RPMI8226 (cell line): ENCODE data around the gene KIF6.
A peak's percentile ranks its signal among the peaks of the same experiment; 100 is the strongest.
"Not testable (repeated sequence)": the region's sequence is repeated elsewhere in the genome, so short reads cannot be mapped to it uniquely, and the experiment has no call there.

Experiments used
- DNase-seq: peaks from one replicate; pipeline ENCODE4 v3.0.0-alpha.2; 2015

The KIF6 gene

DNA sequence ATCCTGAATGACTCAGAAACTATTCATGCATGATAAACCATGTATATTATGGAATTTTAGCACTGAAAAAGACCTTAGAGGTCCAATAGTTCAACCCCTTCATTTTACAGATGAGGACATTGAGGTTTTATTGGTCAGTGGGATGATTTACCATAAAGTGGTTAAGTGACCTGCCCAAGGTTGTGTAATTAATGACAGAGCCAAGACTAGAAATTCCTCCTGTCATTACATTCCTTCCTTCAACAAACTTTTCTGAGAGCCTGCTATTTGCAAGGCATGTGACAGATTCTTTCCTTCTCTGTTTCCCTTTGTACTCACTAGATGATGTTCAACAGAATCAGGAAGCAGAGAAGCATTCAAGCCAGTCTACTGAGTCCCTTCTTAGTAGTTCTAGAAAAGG, 232.0 kb downstream of the KIF6 start:
- DNase-seq = no peak

DNA sequence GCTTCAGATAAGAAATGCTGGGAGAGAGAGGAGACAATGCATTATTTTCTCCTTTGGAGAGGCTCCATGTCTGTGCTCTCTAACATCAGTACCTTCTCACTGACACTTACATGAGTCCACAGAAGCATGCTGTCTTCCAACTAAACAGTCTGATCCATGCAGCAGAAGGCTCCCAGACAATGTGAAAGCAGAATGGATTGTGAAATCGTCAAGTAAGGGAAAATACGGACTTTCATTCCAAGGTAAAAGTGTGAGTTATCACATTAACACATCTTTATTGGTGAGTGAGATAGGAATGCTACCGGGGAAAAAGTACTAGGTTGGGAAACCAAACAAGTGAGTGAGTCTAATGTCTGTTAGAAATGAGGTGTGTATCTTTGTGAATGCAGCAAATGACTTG, 235.1 kb downstream of the KIF6 start:
- no peak for DNase-seq

DNA sequence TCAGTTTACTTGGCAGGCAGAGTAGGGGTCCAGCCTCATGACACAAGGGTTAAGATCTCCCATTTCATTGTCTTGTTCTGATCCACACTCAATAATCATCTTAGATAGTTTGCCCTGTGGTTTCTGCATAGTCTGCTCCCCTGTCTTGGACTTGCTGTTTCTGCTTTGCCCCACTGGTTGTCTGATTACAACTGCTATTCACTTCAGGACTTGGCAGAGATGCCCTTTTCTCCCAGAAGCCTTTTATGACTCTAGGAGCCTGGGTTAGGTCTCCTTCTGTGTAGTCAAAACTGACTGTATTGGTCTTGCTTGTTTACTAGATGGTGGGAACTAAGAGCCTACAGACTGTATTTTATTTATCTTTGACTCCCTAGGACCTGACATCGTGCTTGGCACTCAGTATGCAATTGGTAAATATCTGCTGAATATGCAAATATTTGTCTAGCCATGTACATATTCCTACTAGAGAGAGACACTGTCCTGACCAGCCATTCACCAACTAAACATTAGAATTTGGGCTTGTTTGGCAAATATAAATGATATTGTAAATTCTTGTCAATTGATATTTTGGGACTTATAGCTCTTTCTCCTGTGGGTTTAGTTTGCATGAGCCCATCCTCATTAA, 236.8 kb downstream of the KIF6 start:
- DNase-seq = no peak

DNA sequence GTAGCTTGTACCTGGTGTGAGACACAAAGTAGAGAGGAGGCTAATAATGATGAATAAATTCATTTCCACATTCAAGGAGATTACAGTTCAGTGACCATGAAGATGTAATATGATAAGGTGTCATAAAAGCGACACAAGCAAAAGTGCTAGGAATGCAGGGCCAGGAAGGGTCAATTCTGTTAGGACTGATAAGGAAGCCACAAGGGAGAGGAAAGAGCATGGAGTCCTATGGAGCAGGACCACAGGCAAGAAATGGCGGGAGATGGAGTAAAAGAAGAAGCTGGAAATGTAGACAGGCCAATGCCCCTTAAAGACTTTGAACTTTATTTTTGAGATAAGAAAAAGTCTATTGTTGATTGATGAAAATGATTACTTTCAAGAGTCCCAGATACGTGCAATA, 240.9 kb downstream of the KIF6 start:
- DNase-seq = no peak

DNA sequence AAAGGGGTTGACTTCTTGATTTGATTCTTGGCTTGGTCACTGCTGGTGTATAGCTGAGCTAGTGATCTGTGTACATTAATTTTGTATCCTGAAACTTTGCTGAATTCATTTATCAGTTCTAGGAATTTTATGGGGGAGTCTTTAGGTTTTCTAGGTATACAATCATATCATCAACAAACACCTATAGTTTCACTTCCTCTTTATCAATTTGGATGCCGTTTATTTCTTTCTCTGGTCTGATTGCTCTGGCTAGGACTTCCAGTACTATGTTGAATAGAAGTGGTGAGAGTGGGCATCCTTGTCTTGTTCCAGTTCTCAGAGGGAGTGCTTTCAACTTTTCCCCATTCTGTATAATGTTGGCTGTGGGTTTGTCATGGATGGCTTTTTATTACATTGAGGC, 245.4 kb downstream of the KIF6 start:
- DNase-seq = not testable (repeated sequence)

DNA sequence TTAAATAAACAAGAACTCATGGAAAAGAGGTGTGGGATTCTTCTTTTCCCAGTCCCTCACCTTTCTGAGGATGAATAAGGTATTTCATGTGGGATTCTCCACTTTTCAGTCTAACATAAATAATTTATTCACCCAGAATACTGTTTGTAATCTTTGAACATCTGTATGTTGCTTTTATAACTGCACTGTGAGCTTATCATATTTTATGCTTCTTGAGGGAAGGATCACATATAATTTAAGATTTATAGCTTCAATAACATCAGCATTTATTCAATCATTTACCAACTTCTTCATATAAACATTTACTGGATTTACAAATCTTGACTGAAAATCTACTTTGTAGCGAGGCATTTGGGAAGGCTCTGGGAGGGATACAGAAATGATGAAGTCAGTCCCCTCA, 248.5 kb downstream of the KIF6 start:
- DNase-seq = no peak

DNA sequence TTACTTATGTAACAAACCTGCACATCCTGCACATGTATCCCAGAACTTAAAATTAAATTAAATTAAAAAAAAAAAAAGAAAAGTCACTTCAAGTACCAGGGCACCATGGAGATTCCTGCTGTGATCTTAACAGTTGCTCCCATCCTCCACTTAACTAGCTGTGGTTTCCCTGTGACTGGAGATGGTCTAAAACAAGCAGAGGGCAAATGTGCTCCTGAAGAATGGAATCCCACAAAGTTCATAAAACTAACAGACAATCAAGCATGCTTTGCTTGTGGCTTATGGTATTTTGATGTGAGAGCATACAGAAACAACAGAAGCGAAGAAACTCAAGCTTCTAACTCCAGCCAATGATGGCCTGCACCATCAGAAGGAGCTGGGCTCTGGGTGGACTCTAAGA, 249.1 kb downstream of the KIF6 start:
- no peak for DNase-seq

DNA sequence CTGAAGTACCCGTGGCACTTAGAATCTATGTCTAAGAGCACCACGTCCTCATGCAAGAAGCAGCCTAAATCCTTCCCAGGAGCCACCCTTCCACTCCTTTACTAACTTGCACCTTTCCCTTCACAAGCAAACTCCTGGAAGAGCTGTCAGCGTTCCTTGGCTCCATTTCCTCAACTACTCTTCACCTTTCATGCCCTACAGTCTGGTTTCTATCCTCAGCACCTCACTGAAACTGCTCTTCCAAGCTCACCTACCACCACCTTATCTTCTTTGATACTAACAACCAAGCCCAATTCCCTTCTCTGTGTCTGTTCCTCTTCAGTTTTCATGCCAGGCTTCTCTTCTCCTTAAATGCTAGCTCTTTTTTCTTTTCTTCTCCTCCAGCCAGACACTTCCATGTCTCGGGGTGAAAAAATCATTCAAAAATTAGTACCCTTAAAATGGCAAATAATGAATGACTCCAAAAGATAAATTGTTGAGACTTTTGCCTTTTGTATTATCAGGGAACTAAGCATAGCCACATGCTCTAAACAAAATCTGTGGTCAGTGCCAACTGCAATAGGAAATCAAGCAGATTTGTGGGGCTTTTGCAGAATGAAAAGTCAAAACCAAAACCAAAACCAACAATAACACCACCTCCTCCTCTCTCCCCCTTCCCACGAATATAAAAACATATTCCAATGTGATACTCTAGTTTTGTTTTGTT, 253.1 kb downstream of the KIF6 start:
- DNase-seq = peak; percentile 18

DNA sequence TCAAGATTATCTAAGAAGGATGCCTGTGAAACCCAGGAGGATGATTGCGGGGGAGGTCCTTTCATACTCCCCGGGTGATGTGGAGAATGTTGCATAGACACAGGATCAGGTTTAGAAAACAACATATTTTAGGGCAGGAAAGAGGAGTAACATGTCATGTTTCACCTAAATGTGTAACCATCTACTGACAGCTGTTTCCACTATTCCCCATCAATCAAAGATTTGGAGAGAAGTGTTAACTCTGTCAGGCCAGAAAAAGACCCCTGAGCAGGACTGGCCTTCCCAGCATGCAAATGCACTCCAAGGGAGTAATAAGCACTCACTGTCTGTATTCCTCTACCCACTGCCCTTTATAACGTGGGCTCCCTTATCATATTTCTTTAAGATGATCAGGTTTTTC, 254.7 kb downstream of the KIF6 start:
- no peak for DNase-seq

DNA sequence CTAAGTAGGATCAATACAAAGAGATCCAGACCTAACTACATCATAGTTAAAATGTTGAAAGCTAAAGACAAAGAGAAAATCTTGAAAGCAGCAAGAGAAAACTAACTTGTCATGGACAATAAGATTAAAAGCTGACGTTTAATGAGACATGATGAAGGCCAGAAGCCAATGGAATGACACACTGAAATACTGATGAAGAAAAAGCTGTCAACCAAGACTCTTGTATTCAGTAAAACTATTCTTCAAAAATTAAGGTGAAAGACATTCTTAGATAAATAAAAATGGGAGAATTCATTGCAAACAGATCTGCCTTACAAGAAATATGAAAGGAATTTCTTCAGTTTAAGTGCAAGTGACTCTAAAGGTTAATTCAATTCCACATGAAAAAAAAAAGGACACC, 256.8 kb downstream of the KIF6 start:
- DNase-seq = no peak

DNA sequence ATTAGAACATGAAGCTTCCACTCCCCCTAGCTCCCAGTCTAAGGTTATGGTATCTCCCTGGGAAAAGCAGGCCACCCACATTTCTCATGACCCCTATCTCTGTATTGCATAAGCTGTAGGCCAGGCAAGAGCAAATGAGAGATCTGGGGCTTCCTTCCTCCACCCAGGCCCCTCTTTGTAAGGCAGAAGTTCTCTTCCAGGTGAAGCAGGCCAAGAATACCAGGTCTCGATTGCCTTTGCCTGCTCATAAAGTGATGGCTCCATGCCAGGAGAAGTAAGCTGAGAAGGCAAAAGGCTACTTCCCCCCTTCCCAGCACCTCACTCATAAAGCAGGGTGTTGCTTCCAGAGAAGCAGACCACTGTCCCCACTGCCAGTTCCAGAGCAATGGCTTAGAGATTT, 258.6 kb downstream of the KIF6 start:
- peak; percentile 6 for DNase-seq

DNA sequence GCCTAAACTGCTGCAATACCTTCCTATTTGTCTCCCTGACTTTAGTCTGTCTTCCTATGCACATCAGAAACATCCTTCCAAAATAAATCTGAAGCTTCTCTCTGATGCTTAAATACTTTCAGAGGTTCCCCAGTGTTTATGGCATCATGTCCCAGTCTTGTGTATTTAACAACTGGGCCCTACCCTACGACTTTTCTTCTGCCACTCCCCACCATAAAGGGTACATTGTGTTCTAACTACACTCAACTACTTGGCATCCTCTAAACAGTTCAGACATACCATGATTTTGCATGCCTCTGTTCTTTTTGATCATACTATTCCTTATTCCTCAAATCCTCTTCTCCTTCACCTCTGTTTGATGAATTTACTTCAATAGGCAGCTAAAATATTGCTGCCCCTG, 259.7 kb downstream of the KIF6 start:
- DNase-seq = no peak

DNA sequence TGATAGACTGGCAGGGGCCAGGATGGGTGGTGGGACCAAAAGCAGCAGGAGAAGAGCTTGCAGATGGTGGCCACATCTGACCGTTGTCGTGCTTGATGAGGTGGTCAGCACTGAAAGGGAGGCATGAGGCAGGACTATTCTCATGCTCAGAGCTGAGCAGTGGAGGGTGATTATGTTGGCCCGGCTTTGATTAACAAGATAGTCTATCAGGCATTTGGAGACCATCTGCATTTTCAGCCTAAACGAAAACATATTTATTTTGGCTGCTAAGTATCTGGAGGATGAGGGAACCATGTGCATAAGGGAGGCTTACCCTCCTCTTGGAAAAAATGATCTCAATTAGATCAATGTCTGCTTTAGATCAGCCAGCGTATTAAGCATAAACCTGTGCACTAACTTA, 261.1 kb downstream of the KIF6 start:
- no peak for DNase-seq

DNA sequence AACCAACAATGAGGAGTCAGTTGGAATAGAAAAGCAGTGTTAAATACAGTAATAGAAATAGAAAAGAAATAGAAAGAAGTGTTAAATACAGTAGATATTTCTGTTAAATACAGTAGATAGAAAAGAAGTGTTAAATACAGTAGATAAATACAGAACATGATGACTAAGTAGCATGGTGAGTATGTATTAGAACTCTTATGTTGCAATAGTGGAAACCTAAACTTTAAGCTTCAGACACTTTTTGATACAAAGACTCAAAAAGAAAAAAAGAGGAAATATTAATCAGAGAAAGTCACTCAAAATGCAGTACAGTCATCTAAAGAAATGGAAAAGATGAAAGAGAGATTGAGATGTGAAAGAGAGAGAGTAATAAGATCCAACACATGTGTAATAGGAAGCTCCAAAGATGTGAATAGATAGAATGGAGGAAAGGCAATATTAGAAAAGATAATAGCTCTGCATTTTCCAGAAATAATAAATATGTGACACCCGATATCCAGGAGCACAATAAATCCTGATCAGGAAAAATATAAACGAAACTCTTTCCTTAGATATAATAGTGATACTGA, 271.2 kb downstream of the KIF6 start:
- DNase-seq = no peak

DNA sequence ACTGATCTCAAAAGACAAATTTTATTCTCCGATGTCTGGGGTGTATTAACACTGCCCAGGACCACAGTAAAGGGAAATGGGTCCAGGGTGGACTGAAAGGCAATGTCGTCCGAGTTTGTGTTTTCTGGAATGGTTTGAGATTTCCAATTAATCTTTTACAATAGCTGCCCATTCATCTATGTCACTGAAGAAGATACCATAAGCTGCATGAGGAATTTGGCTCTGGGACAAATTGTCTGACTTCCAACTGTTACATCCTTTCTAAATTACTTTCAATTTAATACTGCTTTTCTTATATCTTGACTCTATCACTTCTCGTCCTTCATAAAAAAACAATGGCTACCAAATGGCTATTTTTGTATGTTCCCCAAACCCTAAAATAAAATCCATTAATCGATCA, 272.0 kb downstream of the KIF6 start:
- no peak for DNase-seq

DNA sequence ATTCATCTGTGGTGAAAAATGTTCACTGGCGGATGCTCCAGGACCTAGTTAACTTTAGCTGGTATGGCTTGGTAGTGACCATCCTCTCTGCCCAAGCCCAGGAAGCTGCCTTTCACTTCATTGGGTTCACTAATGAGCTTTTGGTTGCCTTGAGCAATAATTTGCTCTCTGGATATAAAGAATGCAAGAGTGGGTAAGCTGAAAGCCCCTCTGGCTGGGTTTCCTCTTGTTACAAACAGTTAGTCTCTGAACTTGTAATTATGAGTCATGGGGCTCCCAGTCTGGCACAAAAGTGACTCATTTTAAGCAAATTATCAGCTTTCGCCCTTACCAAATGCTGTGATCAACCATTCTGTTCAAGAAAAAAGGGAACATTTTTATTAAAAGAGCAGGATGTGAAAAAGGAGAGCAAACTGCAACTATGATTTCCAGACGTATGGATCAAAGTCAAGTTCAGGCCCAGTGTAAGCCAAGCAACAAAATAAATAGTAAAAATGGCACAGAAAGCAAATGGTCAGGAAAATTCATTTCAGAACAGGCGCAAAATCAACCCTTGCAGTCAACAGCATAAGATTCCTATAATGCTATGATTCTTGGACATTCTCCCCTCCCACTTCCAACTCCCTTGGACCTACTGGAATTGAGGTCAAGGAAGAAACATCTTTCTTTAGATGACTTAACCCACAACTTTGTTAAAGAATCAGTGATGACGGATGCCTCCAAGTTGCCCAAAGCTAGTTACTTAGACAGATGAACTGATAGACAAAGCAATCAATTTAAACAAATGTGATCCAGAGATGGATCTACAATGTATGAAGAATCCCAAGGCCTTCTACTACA, 272.7 kb downstream of the KIF6 start:
- DNase-seq = no peak

DNA sequence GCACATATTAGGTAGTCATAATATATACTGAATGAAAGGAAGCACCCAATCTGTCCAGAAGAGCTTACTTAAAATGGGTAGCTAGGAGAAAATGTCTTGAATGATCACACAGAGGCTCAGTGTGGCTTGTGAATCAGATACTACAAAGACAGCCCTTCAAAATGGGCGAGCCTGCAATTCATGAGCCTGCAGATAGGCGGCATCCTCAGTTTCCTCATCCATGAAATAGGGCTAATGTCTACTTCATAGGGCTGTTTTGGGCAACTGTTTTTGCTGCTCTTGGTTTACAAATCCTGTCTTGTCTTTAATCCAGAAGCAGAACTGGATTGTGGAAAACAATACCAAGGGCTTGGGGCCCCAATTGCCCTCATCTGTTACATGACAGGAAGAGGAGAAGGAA, 273.4 kb downstream of the KIF6 start:
- DNase-seq = peak; percentile 24

DNA sequence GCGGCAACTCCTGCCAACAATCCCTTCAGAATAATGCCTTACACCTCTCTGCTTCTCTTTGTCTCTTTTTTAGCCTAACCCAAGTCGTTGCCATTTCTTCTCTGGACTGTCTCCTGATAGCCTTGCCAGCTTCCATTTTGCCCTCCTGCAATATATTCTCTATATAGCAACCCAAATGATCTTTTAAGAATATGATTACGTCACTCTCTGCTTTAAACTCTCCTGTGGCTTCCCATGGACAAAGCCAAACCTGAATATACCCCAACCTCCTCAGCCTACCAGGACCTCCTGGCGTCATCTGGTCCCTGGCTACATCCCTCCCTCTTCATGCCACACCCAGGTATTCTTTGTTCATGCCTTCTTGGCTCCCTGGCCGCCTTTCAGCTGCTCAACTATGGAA, 276.2 kb downstream of the KIF6 start:
- no peak for DNase-seq

DNA sequence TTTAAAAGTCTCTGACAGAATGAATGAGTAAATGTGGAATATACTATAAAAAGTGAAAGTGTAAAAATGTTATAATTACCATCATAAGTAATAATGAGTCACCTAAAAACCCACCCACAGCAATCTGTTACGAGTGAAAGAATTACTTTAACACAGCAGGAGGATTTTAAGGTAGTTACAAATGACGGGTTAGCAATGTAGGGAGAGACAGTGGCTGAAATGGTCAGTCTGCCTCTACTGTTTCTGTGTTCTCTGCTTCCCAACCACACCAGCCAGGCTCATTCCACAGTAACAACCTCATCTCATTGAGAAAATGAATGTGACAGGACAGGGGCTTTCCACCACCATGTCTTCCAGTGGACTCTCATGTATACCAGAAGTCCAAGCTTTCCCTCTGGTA, 278.3 kb downstream of the KIF6 start:
- DNase-seq = no peak

DNA sequence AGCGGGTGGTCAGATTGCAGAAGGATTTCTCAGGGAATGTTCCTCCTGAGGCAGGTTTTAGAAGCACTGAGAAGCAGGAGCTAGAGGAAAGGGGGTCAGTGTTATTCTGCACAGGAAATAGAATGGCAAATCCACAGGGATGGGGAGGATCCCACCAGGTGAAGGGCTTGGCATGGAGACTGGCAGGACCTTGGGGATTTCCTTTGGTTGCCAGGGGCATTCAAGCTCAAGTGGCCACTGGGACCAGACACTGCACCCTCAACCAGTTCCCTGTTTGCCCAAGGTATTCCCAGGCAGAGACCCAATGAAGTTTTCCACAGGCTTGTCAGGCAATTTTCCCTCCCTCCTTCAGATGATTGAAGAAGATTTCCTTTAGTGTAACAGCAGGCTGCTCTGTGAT, 279.5 kb downstream of the KIF6 start:
- DNase-seq = no peak

DNA sequence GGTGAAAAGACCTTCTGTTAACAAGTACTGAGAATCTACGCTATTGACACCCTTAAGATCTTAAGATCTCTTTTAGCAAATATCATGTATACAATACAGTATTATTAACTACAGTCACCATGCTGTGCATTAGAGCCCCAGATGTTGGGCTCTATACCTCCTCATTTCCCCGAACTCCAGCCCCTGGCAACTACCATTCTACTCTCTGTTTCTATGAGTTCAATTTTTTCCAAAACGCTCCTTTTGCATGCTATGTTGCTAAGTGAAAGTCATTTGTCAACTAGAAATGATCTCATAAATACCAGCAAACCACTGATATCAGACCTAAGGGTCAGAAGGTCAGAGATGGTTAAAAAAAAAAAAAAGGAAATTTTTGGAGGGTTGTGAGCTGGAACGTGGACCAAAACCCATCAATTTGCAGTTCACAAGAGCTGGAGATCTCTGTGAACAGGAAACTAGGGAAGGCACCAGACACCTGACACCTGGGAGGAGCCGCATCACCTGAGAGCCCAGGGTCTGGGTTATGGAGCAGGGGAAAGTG, 280.7 kb downstream of the KIF6 start:
- no peak for DNase-seq

DNA sequence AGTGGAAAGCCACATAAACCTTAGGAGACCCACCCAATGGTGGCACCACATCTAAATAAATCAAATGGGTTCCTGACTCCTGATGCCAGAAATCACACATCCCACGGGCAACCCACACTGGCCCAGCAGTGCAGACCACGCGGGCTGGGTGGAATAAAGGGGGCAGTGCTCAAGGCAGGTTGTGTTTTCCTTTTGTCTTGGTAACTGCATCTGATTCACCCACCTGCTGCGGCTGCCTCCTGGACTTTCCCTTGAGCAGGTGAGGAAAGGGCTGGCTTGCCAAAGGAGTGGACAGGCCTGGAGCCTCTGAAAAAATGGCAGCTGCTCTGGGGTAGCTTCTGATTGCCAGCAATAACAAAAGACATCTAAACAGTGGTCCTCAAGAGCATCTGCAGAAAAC, 283.2 kb downstream of the KIF6 start:
- DNase-seq = no peak

DNA sequence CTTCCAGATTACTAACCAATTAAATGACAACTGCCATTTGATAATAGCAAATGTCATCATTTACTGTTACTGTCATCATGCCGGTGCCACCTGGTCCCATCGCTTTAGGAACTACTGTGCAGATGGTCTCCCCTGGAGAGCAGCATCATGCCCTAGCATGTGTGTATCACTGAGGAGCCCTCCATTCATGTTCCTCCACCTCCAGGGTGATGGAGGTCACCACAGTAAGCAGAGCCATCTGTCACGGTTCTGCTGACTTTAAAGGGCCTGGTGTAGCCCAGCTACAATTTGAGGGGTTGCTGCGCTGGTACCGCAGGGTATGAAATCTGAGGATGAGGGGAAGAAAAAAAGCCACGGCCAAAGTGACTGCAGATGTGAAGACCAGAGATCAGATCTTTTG, 283.9 kb downstream of the KIF6 start:
- no peak for DNase-seq

DNA sequence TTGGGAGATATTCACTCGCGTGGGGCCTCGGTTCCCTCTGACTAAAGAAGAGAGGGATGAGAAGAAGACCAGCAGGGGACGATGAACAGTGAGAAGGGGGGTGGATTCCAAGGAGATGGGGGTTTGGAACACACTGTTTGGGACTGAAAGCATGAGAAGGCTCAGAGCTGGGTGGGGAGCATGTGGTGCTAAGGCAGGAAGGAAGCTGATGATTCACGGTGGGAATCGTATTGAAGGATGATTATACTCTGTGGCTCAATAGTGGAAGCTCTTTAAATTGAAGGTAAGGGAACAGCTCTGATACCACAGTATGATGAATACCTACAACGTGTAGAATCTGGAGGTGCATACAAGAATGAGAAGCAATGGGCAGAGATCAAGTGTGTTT, 285.2 kb downstream of the KIF6 start:
- DNase-seq = no peak
